Upper lobe of left lung (tissue), 4 donors: ENCODE data around the gene EPN1.

Experiments
- CTCF ChIP-seq, 6 experiments: fragments of 450-650 bp in 4 of 6; fragments of 200-600 bp in 2 of 6; sonication (generic) in 2 of 6; IDR thresholded peaks; one replicate each; pipeline ENCODE4 v1.5.1; 2016 to 2019; ENCODE audit warnings: antibody characterized with exemption in 6 of 6
- EP300 ChIP-seq, 4 donors: sonication (generic); formaldehyde crosslinking; IDR thresholded peaks; one replicate each; pipeline ENCODE4 v1.5.1; 2017; ENCODE audit warnings: antibody characterized with exemption in 4 of 4, control low read depth in 2 of 4
- POLR2A ChIP-seq, 4 donors: fragments of 450-650 bp; IDR thresholded peaks; one replicate each; pipeline ENCODE4 v1.5.1; 2016 to 2017; ENCODE audit warnings: antibody characterized with exemption in 4 of 4, mild to moderate bottlenecking in 2 of 4
- POLR2AphosphoS5 ChIP-seq, 2 donors: sonication (generic); formaldehyde crosslinking; IDR thresholded peaks; one replicate each; pipeline ENCODE4 v1.5.1; 2017; ENCODE audit warnings: antibody characterized with exemption in 2 of 2

- TF ChIP-seq CTCF (IDR thresholded peaks at IDR 0.05) (no peak), POLR2AphosphoS5 (IDR thresholded peaks at IDR 0.05) (no peak), POLR2A (IDR thresholded peaks at IDR 0.05) (no peak), EP300 (IDR thresholded peaks at IDR 0.05) (no peak)
Observed at GRCh38 chr19:55670280-55671053, 4.6 kb upstream of the EPN1 start.
